Measurements from ENCODE around the gene DUSP16.
"Not testable (repeated sequence)": the region's sequence is repeated elsewhere in the genome, so short reads cannot be mapped to it uniquely, and the experiment has no call there.

DUSP16 gene

GRCh38 chr12:12488823-12489550, 73.7 kb downstream of the DUSP16 start:
- no peak for DNase-seq

DNA sequence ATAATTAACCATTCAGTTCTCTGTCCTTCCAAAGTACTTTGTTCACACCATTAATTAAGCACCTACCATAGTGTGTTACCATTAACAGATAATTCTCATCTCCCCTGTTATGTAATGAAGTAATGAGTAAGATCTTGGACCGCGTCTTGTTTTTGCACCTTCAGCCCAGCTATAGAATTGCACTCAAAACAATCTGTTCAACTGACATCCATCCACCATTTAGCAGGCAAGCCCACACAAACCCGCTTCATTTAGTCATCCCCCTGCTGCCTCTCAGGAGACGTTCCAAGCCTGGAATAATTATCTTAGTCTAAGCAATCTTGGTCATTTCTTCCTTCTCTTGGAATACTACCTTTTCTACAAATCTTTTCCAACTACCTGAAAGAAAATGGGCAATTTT, 74.4 kb downstream of the DUSP16 start:
- DNase-seq: no peak

DNA sequence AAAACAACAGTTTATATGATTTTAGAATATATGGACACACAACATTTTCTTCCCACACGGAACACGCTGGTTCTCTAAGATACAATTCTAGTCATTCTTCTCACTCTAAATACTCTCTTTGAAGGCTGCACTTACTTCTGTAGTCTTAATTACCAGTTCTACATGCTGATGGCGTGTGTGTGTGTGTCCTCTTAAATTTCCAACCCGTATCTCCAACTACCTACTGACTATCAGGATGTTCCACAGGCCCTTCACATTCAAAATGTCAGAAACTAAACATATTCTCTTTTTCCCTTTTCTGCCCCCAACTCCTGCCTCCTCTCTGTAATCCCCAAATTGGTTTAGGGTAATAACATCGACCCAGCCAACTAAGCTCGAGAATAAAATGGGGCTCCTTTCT, 75.2 kb downstream of the DUSP16 start:
- no peak for DNase-seq

DNA sequence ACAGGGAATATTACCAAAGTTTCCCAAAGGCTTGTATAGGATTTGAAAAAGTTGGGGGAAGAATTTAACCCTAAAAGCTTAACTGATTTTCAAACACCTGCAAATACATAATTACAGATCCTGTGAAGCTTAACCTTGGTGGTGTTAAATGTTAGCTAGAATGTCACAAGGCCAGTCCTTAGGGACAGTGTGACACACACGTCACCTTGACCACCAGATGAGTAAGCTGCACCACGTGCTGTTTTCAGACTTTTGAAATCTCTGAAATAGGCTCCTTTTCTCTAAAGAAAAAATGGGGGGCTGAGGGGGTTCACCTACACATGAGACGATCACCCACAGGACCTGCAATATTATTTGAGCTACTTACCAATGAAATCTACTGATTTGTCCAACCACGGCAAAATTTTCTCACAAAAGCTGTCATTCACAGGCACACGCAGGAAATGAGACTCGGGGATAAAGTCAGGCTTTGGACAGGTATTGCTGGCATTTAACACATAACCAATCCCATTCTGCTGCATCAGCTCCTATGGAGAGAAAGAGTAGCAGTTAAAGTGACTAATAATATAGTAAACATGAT, 75.9 kb downstream of the DUSP16 start:
- peak in 1 of 5 donors; percentile 35 for DNase-seq

DNA sequence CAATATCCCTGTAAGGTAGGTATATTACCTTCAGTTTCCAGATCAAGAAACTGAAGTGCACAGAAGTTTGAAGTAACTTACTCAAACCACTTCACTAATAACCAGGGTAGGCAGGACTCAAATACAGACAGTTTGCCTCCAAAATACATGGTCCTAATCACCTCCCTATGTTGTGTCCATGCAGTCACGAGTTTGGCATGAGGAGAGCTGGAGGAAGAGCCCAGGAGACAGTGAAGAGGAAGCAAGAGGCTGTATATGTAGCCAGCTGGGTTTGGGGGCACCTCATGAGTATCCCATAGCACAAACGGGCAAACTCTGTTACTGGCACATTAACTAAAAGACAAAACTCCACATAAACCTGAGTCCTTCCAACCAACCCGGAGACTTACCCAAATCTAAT, 79.2 kb downstream of the DUSP16 start:
- DNase-seq: no peak

DNA sequence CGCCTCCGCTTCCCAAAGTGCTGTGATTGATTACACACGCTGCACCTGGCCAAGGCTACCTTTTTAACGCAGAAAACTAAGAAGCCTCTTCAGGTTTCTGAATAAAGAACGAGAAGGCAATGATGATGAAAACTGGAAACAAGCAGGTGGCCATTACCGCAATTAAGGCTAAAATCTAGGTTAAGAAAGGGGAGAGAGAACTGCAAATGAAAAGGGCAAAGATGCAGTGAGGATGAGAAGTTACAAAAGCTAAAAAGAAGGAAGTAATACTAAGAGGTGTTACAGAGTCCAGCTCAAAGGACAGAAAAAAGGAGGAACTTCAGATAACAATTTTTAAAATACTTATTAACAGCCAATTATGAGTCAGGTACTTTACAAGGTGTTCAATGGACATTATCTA, 79.7 kb downstream of the DUSP16 start:
- DNase-seq: no peak

DNA sequence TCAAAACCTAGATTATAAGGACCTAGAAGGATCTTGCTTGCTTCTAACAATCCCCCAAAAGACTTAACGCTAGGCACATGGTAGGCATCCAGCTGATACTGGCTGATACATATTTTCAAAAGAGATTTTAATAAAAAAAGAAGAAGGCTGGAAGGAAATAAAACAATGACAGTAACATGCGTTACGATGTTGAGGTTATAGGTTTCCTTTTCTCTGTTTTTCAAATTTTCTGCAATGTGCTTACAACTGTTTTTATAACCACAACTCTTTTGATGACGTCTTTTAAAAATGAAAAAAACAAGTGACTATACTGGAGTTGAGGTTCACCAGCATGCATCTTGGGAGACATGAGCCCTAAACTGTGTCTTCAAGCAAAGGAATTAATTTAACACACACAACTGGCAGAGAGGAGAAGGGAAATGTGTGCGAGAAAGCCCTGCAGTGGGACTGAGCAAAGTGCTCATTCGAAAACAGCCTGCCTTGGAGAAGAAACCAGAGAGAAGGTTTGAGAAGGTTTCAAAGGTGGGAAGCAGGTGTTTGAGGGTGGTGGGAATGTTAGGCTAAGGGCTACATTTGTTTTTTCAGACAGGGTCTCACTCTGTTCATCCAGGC, 80.4 kb downstream of the DUSP16 start:
- DNase-seq: peak in 2 of 5 donors; percentile 38 to 88

DNA sequence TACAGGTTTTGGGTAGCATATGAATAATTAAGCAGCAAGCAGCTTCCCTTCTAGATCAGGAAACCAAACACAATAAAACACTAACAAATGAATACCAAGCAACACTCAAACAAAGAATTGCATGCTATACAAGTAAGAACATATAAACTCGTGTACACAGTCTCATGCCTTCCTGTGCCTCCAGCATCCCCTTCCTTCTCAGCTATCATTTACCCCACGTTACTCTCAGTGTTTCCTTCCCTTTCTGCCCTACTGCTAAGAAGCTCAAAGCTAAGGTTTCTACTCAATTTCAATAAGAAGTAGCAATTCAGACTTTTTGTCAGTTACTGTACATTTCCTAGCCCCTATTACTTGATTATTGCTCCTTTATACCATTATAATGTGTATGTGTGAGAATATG, 81.0 kb downstream of the DUSP16 start:
- DNase-seq: peak in 1 of 5 donors; percentile 77

- DNase-seq: no peak
These were observed 82.6 kb downstream of the DUSP16 start for GRCh38 chr12:12480074-12480473.

DNA sequence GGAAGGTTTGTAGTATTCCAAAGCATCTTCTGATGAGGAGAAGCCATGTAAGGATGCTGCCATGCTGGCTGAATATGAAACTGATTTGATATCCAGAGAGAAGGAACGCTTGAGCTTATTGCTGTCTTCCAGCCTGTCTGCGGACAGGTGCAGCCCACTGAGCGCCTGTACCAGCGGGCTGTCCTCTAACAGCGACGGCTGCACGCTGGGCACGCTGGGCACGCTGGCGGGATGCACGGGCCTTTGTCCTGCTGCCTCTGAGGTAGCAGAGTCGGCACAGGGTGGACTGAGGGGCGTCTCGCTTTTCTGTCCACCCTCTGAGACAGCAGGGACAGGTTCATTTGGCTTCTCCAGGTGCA, 85.2 kb downstream of the DUSP16 start:
- no peak for DNase-seq

GRCh38 chr12:12476857-12477531, 85.7 kb downstream of the DUSP16 start:
- DNase-seq: no peak

- DNase-seq: peak in 4 of 5 donors; percentile 33 to 98 (median 35)
These were observed 87.5 kb downstream of the DUSP16 start for GRCh38 chr12:12474931-12475795.

- DNase-seq: peak in 1 of 5 donors; percentile 85
These were observed 88.2 kb downstream of the DUSP16 start for GRCh38 chr12:12474471-12474928.

- DNase-seq: no peak
These were observed 89.4 kb downstream of the DUSP16 start for GRCh38 chr12:12473223-12473622.

- not testable (repeated sequence) for DNase-seq
These were observed 90.4 kb downstream of the DUSP16 start for GRCh38 chr12:12471982-12472961.

- DNase-seq: no peak
These were observed 91.8 kb downstream of the DUSP16 start for GRCh38 chr12:12470751-12471306.

DNA sequence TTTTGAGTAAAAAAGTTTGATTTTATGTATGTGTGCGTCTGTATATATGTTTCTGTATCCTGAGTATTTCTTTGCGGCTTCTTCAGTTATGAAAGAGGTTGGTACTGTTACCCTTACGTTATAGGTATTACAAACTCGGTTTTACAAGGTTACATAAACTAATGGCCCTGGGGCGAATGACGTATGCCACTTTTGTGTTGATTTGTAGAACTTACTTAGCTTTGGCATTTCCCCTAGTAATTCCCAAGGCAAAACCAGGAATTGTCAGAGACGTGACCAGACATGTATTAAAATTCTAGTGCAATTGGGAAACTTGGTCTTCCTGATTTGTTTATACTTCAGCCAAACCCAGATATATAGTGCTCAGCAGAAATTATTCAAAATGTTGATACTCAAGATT, 93.3 kb downstream of the DUSP16 start:
- no peak for DNase-seq

DNA sequence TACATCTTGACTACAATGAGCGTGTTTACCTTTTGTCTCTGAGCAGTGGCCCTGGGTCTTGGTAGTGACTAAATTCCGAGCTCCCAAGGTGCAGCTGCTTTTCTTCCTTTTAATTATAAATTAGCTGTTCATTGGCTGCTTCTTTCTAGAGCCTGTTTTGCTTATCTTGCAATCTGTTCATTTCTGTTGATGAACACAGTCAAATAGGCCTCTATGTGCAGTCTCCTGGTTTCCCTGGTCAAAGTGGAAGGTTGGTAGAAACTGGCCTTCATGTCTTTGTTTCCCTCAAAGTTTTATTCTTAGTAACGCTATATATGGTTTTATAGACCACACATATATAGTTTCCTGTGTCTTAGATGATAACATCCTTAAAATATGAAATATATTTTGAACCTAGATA, 94.1 kb downstream of the DUSP16 start:
- no peak for DNase-seq

DNA sequence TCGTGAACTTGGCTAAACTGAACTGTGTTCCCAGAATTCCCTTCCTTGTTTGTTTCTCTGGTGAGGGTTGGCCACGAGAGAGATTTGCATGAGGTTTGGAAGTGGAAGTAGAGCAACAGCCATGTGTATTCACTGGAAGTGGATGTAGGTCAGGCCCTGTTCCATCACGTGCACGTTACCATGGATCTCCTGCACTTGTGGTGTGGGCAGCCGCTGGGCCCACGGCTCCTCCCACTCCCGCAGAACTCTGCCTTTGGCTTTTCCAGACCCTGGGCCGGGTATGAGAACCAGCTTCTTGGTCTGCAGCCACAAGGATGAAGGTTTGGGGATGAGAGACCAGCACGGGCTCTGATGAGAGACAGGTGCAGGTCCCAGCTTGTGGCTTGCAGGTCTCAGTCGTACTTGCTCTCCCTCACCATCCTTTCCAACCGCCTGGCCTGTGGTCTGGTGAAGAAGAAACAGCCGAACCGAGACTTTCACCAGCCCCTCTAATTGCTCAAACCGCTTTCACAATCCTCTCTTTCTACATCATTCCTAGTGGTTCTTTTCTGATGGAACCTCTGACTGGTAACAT, 94.9 kb downstream of the DUSP16 start:
- DNase-seq: peak in 4 of 5 donors; percentile 25 to 74 (median 51)

DNA sequence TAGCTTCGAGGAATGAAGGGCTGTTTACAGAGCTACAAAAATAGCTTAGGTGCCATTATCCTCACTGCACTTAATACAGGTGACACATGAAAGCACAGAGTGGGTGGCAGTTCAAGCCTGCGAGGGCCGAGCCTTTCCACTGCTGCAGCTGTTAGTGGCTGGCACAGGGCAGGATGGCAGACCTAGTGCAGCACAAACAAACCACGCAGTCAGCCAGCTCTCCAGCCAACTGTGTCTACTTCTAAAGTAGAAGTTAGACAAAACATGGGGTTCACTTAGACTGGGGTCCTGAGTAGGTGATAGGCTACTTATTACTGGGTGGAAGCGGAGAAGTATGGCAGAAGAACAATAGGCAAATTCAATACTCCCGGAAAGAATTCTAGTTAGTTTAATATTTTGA, 95.4 kb downstream of the DUSP16 start:
- DNase-seq: peak in 2 of 5 donors; percentile 29 to 63

DNA sequence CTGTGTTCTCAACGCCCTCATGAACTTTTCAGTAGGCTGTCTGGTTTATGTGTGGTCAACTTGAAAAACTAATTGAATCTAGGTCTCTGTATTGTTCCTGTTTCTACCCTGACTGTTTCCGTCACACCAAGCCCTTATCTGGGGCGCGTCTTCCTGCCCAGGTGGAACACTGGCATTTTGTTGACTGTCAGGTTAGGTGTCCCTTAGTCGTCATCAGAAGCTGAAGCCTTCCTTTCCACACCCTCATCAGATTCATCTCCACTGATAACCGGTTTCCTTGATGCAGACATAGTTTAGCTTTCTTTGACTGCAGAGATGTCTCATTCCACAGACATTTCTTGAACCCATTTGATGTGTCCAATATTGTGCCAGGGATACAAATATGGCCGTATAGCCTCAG, 96.5 kb downstream of the DUSP16 start:
- peak; percentile 27 to 86 (median 65) for DNase-seq

Data from T-helper 1 cell (primary cell).